Activated CD4-positive, alpha-beta T cell treated with anti-CD3 and anti-CD28 coated beads, Interleukin-2, amount 50 U/mL, for 48 hours (primary cell): Measurements from ENCODE around the gene KRTAP4-6.
"Not testable (repeated sequence)": the region's sequence is repeated elsewhere in the genome, so short reads cannot be mapped to it uniquely, and the experiment has no call there.

Source experiments
- DNase-seq, 2 experiments: peaks; one replicate each; pipeline ENCODE4 v3.0.0-alpha.2; 2020

The KRTAP4-6 gene

GRCh38 chr17:41145261-41145660 lies 4.9 kb upstream of the KRTAP4-6 start:
- no peak for DNase-seq

GRCh38 chr17:41144846-41145245 lies 4.5 kb upstream of the KRTAP4-6 start:
- no peak for DNase-seq

- no peak for DNase-seq
Observed at GRCh38 chr17:41141361-41141760, 1.0 kb upstream of the KRTAP4-6 start.

- not testable (repeated sequence) for DNase-seq
Observed at GRCh38 chr17:41139865-41140264, 479 bp downstream of the KRTAP4-6 start.

GRCh38 chr17:41133880-41134735 lies 6.2 kb downstream of the KRTAP4-6 start:
- no peak for DNase-seq

- DNase-seq: no peak
Observed at GRCh38 chr17:41131979-41132378, 8.4 kb downstream of the KRTAP4-6 start.

- no peak for DNase-seq
Observed at GRCh38 chr17:41127371-41127770, 13.0 kb downstream of the KRTAP4-6 start.

GRCh38 chr17:41126412-41126811 lies 13.9 kb downstream of the KRTAP4-6 start:
- no peak for DNase-seq

- DNase-seq: no peak
Observed at GRCh38 chr17:41125064-41125463, 15.3 kb downstream of the KRTAP4-6 start.

- not testable (repeated sequence) for DNase-seq
Observed at GRCh38 chr17:41123991-41124371, 16.4 kb downstream of the KRTAP4-6 start, which contains the start of gene KRTAP4-12. TSS of gene KRTAP4-12 (minus strand) at chr17:41124182. CDS start at chr17:41124122, 60 bp downstream.

- DNase-seq: not testable (repeated sequence)
Observed at GRCh38 chr17:41123292-41123990, 16.9 kb downstream of the KRTAP4-6 start.

GRCh38 chr17:41121742-41122141 lies 18.6 kb downstream of the KRTAP4-6 start:
- DNase-seq: no peak

GRCh38 chr17:41119696-41120690 lies 20.4 kb downstream of the KRTAP4-6 start:
- DNase-seq: not testable (repeated sequence)

GRCh38 chr17:41118721-41119120 lies 21.6 kb downstream of the KRTAP4-6 start:
- no peak for DNase-seq

GRCh38 chr17:41117846-41118386 lies 22.4 kb downstream of the KRTAP4-6 start, which contains the start of gene KRTAP4-11:
TSS of gene KRTAP4-11 (minus strand) at chr17:41118373. CDS start at chr17:41118315, 58 bp downstream.
- not testable (repeated sequence) for DNase-seq

GRCh38 chr17:41116297-41116696 lies 24.0 kb downstream of the KRTAP4-6 start:
- DNase-seq: no peak

GRCh38 chr17:41111151-41111885 lies 29.0 kb downstream of the KRTAP4-6 start:
- no peak for DNase-seq

GRCh38 chr17:41108728-41109386 lies 31.5 kb downstream of the KRTAP4-6 start:
- DNase-seq: not testable (repeated sequence)

- no peak for DNase-seq
Observed at GRCh38 chr17:41107941-41108450, 32.3 kb downstream of the KRTAP4-6 start.

GRCh38 chr17:41105347-41105746 lies 35.0 kb downstream of the KRTAP4-6 start, which contains the start of gene KRTAP4-9:
TSS of gene KRTAP4-9 (plus strand) at chr17:41105389. CDS start at chr17:41105389, 0 bp downstream.
- not testable (repeated sequence) for DNase-seq
